ENCODE measurements around the gene CDYL.

CDYL gene

GRCh38 chr6:4768815-4769214 lies 7.4 kb upstream of the CDYL start:
- Histone ChIP-seq H3K4me1 (no peaks in the 10 kb centered on the region), H3K27ac (no peak overlapping the region), H3K79me2 (no peaks in the 10 kb centered on the region), H3K27me3 (ENCODE audit: control insufficient read depth, insufficient read depth, low read length) (no peaks in the 10 kb centered on the region), H2AFZ (peak overlapping the region; percentile 18), H3K9me3 (ENCODE audit: control insufficient read depth, low read length) (no peaks in the 10 kb centered on the region), H3K4me2 (ENCODE audit: low read length) (no peak overlapping the region), H3K4me3 (ENCODE audit: low read depth, low read length) (no peak overlapping the region), H3K9ac (no peak overlapping the region), H3K36me3 (ENCODE audit: control insufficient read depth, insufficient read depth, low read length) (no peaks in the 10 kb centered on the region)
- TF ChIP-seq, protein P1, sequence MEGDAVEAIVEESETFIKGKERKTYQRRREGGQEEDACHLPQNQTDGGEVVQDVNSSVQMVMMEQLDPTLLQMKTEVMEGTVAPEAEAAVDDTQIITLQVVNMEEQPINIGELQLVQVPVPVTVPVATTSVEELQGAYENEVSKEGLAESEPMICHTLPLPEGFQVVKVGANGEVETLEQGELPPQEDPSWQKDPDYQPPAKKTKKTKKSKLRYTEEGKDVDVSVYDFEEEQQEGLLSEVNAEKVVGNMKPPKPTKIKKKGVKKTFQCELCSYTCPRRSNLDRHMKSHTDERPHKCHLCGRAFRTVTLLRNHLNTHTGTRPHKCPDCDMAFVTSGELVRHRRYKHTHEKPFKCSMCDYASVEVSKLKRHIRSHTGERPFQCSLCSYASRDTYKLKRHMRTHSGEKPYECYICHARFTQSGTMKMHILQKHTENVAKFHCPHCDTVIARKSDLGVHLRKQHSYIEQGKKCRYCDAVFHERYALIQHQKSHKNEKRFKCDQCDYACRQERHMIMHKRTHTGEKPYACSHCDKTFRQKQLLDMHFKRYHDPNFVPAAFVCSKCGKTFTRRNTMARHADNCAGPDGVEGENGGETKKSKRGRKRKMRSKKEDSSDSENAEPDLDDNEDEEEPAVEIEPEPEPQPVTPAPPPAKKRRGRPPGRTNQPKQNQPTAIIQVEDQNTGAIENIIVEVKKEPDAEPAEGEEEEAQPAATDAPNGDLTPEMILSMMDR (IDR thresholded peaks at IDR 0.05) = no peak

DNA sequence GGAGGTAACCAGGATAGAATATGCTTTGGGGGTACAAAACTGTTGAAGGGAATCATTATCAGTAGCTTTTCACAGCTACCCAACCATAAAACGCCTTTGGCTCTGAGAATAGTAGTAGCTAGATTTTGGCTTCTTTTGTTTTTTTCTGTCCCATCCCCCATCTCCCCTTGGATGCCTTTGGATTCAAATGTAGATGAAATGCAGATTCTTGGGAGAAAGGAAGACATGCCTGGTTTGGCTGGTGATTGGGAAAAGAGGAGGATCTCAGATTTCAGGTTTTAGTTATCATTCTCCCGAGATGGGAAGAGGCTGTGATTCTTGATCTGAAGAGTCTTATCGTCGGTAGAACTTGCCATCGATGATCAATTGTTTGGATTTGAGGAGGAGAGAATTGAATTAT lies 3.5 kb upstream of the CDYL start:
- TF ChIP-seq, protein P1 (IDR thresholded peaks at IDR 0.05) = no peak
- H3K4me2 ChIP-seq (ENCODE audit: low read length) = no peak overlapping the region
- H3K4me1 ChIP-seq = peaks cover 5% of the 10 kb centered on the region
- no peaks in the 10 kb centered on the region for H3K36me3 ChIP-seq (ENCODE audit: control insufficient read depth, insufficient read depth, low read length)
- H3K27me3 ChIP-seq (ENCODE audit: control insufficient read depth, insufficient read depth, low read length) = no peaks in the 10 kb centered on the region
- no peaks in the 10 kb centered on the region for H3K9me3 ChIP-seq (ENCODE audit: control insufficient read depth, low read length)
- no peak overlapping the region for H3K4me3 ChIP-seq (ENCODE audit: low read depth, low read length)
- H3K9ac ChIP-seq = no peak overlapping the region
- peaks cover under 1% of the 10 kb centered on the region for H3K79me2 ChIP-seq
- H2AFZ ChIP-seq = no peak overlapping the region
- no peak overlapping the region for H3K27ac ChIP-seq

GRCh38 chr6:4773181-4773580 lies 3.0 kb upstream of the CDYL start:
- H2AFZ ChIP-seq = no peak overlapping the region

DNA sequence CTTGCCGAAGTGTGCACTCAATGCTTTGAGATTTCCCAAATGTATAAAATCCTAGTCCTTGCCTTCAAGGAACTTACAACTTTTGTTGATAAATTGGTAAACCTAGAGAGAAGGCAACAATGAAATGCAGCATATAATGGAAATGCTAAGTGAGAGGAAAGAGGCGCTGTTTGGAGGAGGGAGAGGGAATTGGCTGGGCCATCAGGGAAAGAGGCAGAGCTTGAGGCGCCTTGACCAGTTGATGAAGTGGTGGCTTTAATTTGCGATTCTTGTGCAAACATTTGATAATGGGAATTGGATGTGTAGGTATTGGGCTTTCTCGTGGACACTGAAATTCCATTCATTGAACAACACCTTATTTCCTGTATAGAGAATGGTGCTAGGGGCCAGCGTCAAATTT lies 1.9 kb upstream of the CDYL start:
- H2AFZ ChIP-seq = peak overlapping the region; percentile 99
- peaks cover 6% of the 10 kb centered on the region for H3K79me2 ChIP-seq
- H3K9ac ChIP-seq = no peak overlapping the region
- H3K27me3 ChIP-seq (ENCODE audit: control insufficient read depth, insufficient read depth, low read length) = no peaks in the 10 kb centered on the region
- peak overlapping the region; percentile 68 for H3K4me3 ChIP-seq (ENCODE audit: low read depth, low read length)
- peaks cover 8% of the 10 kb centered on the region for H3K4me1 ChIP-seq
- H3K27ac ChIP-seq = peak overlapping the region; percentile 82
- H3K4me2 ChIP-seq (ENCODE audit: low read length) = peak overlapping the region; percentile 66
- TF ChIP-seq, protein P1 (IDR thresholded peaks at IDR 0.05) = no peak
- no peaks in the 10 kb centered on the region for H3K36me3 ChIP-seq (ENCODE audit: control insufficient read depth, insufficient read depth, low read length)
- H3K9me3 ChIP-seq (ENCODE audit: control insufficient read depth, low read length) = no peaks in the 10 kb centered on the region

More at GRCh38 chr6:4773181-4773580, 3.0 kb upstream of the CDYL start:
- Histone ChIP-seq H3K79me2 (peaks cover 4% of the 10 kb centered on the region), H3K4me3 (ENCODE audit: low read depth, low read length) (no peak overlapping the region), H3K36me3 (ENCODE audit: control insufficient read depth, insufficient read depth, low read length) (no peaks in the 10 kb centered on the region), H3K4me2 (ENCODE audit: low read length) (no peak overlapping the region), H3K4me1 (peaks cover 8% of the 10 kb centered on the region), H3K27me3 (ENCODE audit: control insufficient read depth, insufficient read depth, low read length) (no peaks in the 10 kb centered on the region), H3K9ac (no peak overlapping the region), H3K27ac (no peak overlapping the region), H3K9me3 (ENCODE audit: control insufficient read depth, low read length) (no peaks in the 10 kb centered on the region)
- TF ChIP-seq, protein P1 (IDR thresholded peaks at IDR 0.05) = no peak

DNA sequence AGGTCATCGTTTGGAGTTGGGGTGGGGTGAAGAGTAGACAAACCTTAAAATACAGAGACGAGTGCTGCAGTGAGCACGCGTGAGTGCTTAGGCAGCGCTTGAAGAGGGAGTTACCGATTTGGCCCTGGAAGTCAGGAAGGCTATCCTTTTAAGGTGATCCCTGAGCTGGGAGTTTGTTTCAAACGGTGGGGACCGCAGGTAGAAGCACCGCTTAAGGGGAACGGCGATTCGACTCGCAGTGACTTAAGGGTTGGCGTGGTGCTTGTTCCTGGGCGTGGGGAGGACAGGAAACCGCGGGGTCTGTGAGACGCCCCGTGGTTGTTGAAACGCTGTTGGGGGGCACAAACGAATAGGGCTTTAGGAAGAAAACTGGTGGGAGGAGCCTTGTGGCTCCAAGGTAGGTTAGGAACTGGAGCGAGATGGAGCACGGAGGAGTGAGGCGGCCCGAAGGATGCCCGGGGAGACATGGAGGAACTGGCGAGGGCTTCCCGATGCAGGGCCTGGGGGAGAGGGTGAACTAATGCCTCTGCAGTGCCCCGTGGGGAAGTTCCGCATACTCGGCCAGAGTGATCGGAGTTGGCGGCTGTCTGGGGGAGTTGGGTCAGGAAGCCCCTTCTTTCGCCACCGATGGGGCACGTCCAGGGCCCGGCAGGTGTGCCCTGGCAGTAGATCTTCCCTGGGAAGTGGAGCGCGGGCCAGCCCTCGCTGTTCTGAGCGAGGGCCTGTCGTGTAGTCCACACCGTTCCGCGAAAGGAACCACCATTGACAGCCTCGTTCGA lies 1.3 kb upstream of the CDYL start:
- TF ChIP-seq, protein P1 (IDR thresholded peaks at IDR 0.05) = no peak
- Histone ChIP-seq H3K27me3 (ENCODE audit: control insufficient read depth, insufficient read depth, low read length) (no peaks in the 10 kb centered on the region), H3K79me2 (peaks cover 8% of the 10 kb centered on the region), H3K4me1 (peaks cover 8% of the 10 kb centered on the region), H3K36me3 (ENCODE audit: control insufficient read depth, insufficient read depth, low read length) (no peaks in the 10 kb centered on the region), H2AFZ (peak overlapping the region; percentile 99), H3K4me2 (ENCODE audit: low read length) (peak overlapping the region; percentile 66), H3K9me3 (ENCODE audit: control insufficient read depth, low read length) (no peaks in the 10 kb centered on the region), H3K9ac (no peak overlapping the region), H3K27ac (peak overlapping the region; percentile 82), H3K4me3 (ENCODE audit: low read depth, low read length) (peak overlapping the region; percentile 68)
